ENCODE data around the gene FNDC10. TPM values are rescaled to one million over a fixed set of nuclear protein-coding genes. Genes with fewer than 3 reads are reported as not detected.
A peak's percentile ranks its signal among the peaks of the same experiment; 100 is the strongest.

FNDC10 gene
- total RNA-seq, 2 donors from 2014 or later: 10.4 to 10.8 TPM

GRCh38 chr1:1615256-1616044 lies 15.5 kb upstream of the FNDC10 start, which contains the start of gene MIB2:
TSS of gene MIB2 (plus strand) at chr1:1615500. CDS start at chr1:1623453, 7,953 bp downstream.
- peaks cover 1% of the 10 kb centered on the region for H3K4me1 Mint-ChIP-seq
- Histone ChIP-seq H3K27ac (ENCODE audit: low read depth, low read length) (peak within 1 kb of the TSS; percentile 100), H3K9ac (ENCODE audit: extremely low read depth, low read length, poor library complexity, severe bottlenecking) (peak within 1 kb of the TSS; percentile 87), H3K27me3 (ENCODE audit: control insufficient read depth, insufficient read depth, low read length, poor library complexity, severe bottlenecking) (no peaks in the 10 kb centered on the region), H3K36me3 (ENCODE audit: control insufficient read depth, insufficient read depth, low read length) (peaks cover 18% of the 10 kb centered on the region), H3K9me3 (ENCODE audit: control insufficient read depth, low read length) (no peaks in the 10 kb centered on the region), H3K4me1 (ENCODE audit: control insufficient read depth, insufficient read depth, low read length) (peaks cover 8% of the 10 kb centered on the region), H3K4me3 (ENCODE audit: low read length) (peak within 1 kb of the TSS; percentile 96)
- H3K27ac Mint-ChIP-seq: peak within 1 kb of the TSS; percentile 93
- peak within 1 kb of the TSS; percentile 87 for H3K4me3 Mint-ChIP-seq
- TF ChIP-seq, protein P1, sequence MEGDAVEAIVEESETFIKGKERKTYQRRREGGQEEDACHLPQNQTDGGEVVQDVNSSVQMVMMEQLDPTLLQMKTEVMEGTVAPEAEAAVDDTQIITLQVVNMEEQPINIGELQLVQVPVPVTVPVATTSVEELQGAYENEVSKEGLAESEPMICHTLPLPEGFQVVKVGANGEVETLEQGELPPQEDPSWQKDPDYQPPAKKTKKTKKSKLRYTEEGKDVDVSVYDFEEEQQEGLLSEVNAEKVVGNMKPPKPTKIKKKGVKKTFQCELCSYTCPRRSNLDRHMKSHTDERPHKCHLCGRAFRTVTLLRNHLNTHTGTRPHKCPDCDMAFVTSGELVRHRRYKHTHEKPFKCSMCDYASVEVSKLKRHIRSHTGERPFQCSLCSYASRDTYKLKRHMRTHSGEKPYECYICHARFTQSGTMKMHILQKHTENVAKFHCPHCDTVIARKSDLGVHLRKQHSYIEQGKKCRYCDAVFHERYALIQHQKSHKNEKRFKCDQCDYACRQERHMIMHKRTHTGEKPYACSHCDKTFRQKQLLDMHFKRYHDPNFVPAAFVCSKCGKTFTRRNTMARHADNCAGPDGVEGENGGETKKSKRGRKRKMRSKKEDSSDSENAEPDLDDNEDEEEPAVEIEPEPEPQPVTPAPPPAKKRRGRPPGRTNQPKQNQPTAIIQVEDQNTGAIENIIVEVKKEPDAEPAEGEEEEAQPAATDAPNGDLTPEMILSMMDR (conservative IDR thresholded peaks at IDR 0.05): no peak
- no peaks in the 10 kb centered on the region for H3K9me3 Mint-ChIP-seq
- DNase-seq: peak; percentile 99
- H3K36me3 Mint-ChIP-seq (ENCODE audit: low read depth): peaks cover 11% of the 10 kb centered on the region
- 0% methylated on average over 40 to 107 of the region's 107 CpGs for WGBS, 2 experiments (ENCODE audit: insufficient coverage in 1 of 2, insufficient read length in 1 of 2)
- H3K27me3 Mint-ChIP-seq (ENCODE audit: insufficient read depth): no peaks in the 10 kb centered on the region

- Histone ChIP-seq H3K9me3 (ENCODE audit: control insufficient read depth, low read length) (no peaks in the 10 kb centered on the region), H3K4me3 (ENCODE audit: low read length) (peak overlapping the region; percentile 96), H3K9ac (ENCODE audit: extremely low read depth, low read length, poor library complexity, severe bottlenecking) (peak overlapping the region; percentile 87), H3K27me3 (ENCODE audit: control insufficient read depth, insufficient read depth, low read length, poor library complexity, severe bottlenecking) (no peaks in the 10 kb centered on the region), H3K36me3 (ENCODE audit: control insufficient read depth, insufficient read depth, low read length) (peaks cover 18% of the 10 kb centered on the region), H3K4me1 (ENCODE audit: control insufficient read depth, insufficient read depth, low read length) (peaks cover 8% of the 10 kb centered on the region), H3K27ac (ENCODE audit: low read depth, low read length) (peak overlapping the region; percentile 66)
- Mint-ChIP-seq H3K36me3 (ENCODE audit: low read depth) (peaks cover 11% of the 10 kb centered on the region), H3K9me3 (no peaks in the 10 kb centered on the region), H3K27ac (peak overlapping the region; percentile 93), H3K4me3 (peak overlapping the region; percentile 87), H3K27me3 (ENCODE audit: insufficient read depth) (no peaks in the 10 kb centered on the region), H3K4me1 (peaks cover 4% of the 10 kb centered on the region)
- WGBS, 2 experiments (ENCODE audit: insufficient coverage in 1 of 2, insufficient read length in 1 of 2): 0 to 1% methylated on average over 10 to 23 of the region's 23 CpGs
- TF ChIP-seq, protein P1 (conservative IDR thresholded peaks at IDR 0.05): no peak
- DNase-seq: no peak
Measured at GRCh38 chr1:1614954-1615255, 15.0 kb upstream of the FNDC10 start.

DNA sequence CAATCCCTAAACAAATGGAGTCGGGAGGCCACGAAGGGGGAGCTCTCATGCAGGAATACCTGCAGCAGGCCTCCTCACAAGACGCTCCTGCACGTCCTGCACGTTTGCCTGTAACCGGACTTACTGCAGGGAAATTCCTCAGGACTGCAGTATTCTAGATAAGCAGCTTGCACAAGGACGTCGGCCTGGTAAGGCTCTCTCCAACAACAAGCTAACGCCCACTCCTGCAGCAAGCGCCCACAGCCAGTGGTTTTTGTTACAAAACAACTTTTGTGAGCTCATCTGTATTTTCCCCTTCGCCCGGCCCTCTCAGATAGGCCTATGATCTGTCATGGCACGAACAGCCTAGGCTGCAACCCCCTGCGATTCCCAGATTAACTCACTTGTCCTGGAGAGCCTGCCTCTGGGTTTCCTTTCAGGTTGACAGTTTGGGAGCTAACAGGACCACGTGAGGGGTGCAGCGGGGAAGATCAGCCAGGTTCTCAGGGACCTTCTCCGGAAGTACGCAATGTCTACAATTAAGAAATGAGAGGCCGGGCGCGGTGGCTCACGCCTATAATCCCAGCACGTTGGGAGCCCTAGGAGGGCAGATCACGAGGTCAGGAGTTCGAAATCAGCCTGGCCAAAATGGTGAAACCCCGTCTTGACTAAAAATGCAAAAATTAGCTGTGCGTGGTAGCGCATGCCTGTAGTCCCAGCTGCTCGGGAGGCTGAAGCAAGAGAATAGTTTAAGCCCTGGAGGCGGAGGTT lies 14.4 kb upstream of the FNDC10 start:
- peak; percentile 54 for DNase-seq
- Histone ChIP-seq H3K4me3 (ENCODE audit: low read length) (peak overlapping the region; percentile 96), H3K9ac (ENCODE audit: extremely low read depth, low read length, poor library complexity, severe bottlenecking) (peak overlapping the region; percentile 87), H3K4me1 (ENCODE audit: control insufficient read depth, insufficient read depth, low read length) (peaks cover 8% of the 10 kb centered on the region), H3K27ac (ENCODE audit: low read depth, low read length) (peak overlapping the region; percentile 66), H3K36me3 (ENCODE audit: control insufficient read depth, insufficient read depth, low read length) (peaks cover 18% of the 10 kb centered on the region), H3K27me3 (ENCODE audit: control insufficient read depth, insufficient read depth, low read length, poor library complexity, severe bottlenecking) (no peaks in the 10 kb centered on the region), H3K9me3 (ENCODE audit: control insufficient read depth, low read length) (no peaks in the 10 kb centered on the region)
- peak overlapping the region; percentile 87 for H3K4me3 Mint-ChIP-seq
- H3K36me3 Mint-ChIP-seq (ENCODE audit: low read depth): peaks cover 11% of the 10 kb centered on the region
- peaks cover 4% of the 10 kb centered on the region for H3K4me1 Mint-ChIP-seq
- H3K27me3 Mint-ChIP-seq (ENCODE audit: insufficient read depth): no peaks in the 10 kb centered on the region
- no peaks in the 10 kb centered on the region for H3K9me3 Mint-ChIP-seq
- WGBS, 2 experiments (ENCODE audit: insufficient coverage in 1 of 2, insufficient read length in 1 of 2): 49 to 51% methylated on average over 22 to 30 of the region's 30 CpGs
- TF ChIP-seq, protein P1 (conservative IDR thresholded peaks at IDR 0.05): no peak
- peak overlapping the region; percentile 93 for H3K27ac Mint-ChIP-seq
